Panc1 (cell line): ENCODE results near the gene DEDD. TPM values are rescaled to one million over a fixed set of nuclear protein-coding genes. Genes with fewer than 3 reads are reported as not detected.

Experiments used
- ATAC-seq: fragments of 200-7000 bp; cut with Tn5 transposase; 2 replicates; pipeline ENCODE4 v1.9.1; 2020; ENCODE audit warnings: mild to moderate bottlenecking, moderate library complexity
- BruUV-seq: library from RNA; stranded (reverse); fragments of 400-500 nt; replicated peaks from 2 replicates; lab custom pipeline; 2021; lab: Mats Ljungman, UMichigan
- CTCF ChIA-PET: fragments of 300-600 bp; sonication (Branson Sonifier 250); formaldehyde crosslinking; loops from one replicate; lab custom pipeline; 2022; ENCODE audit warnings: antibody characterized with exemption; lab: Charles Lee
- POLR2A ChIA-PET: fragments of 300-600 bp; sonication (Branson Sonifier 250); formaldehyde crosslinking; loops from one replicate; lab custom pipeline; 2022; ENCODE audit warnings: antibody characterized with exemption; lab: Charles Lee
- DNase-seq: peaks from one replicate; pipeline ENCODE4 v3.0.0-alpha.2; 2010; ENCODE audit warnings: low read depth, low spot score
- H3K27ac ChIP-seq: 2 replicates; pipeline ENCODE4 v1.5.1; 2011; ENCODE audit warnings: mild to moderate bottlenecking, low read length, inconsistent platforms
- H3K27me3 ChIP-seq: fragments of 200-500 bp; sonication (Bioruptor generic); 2 replicates; pipeline ENCODE4 v1.6.0; 2014; ENCODE audit warnings: low read length, inconsistent platforms; ENCODE audit not compliant: control insufficient read depth, insufficient read depth
- H3K36me3 ChIP-seq: fragments of 200-500 bp; sonication (Bioruptor generic); 2 replicates; pipeline ENCODE4 v1.5.1; 2014; ENCODE audit warnings: inconsistent platforms, mild to moderate bottlenecking, low read length, moderate library complexity; ENCODE audit not compliant: control insufficient read depth, insufficient read depth
- H3K4me1 ChIP-seq: 2 replicates; pipeline ENCODE4 v1.5.1; 2011; ENCODE audit warnings: inconsistent platforms, mild to moderate bottlenecking, low read length, moderate library complexity; ENCODE audit not compliant: control insufficient read depth, insufficient read depth
- H3K4me3 ChIP-seq, 2 experiments: 2 replicates each; pipeline ENCODE4 v1.5.1; 2011 to 2012; ENCODE audit warnings: low read depth in 2 of 2, low read length in 2 of 2, mild to moderate bottlenecking in 2 of 2, inconsistent platforms in 1 of 2, moderate library complexity in 1 of 2
- H3K9me3 ChIP-seq: fragments of 200-500 bp; sonication (Bioruptor generic); 2 replicates; pipeline ENCODE4 v1.5.1; 2014; ENCODE audit warnings: low read depth, mild to moderate bottlenecking, inconsistent platforms, low read length, moderate library complexity; ENCODE audit not compliant: control insufficient read depth, insufficient read depth
- CTCF ChIP-seq: fragments of 450-650 bp; IDR thresholded peaks from 2 replicates; pipeline ENCODE4 v1.5.1; 2017; ENCODE audit warnings: mild to moderate bottlenecking
- POLR2AphosphoS5 ChIP-seq: IDR thresholded peaks from 2 replicates; pipeline ENCODE4 v1.6.1; 2012; ENCODE audit warnings: mild to moderate bottlenecking, low read depth, low read length, moderate library complexity
- REST ChIP-seq, 2 experiments: IDR thresholded peaks; 2 replicates each; pipeline ENCODE4 v1.6.1; 2011 to 2012; ENCODE audit warnings: low read depth in 2 of 2, control low read depth in 1 of 2, low read length in 1 of 2, mild to moderate bottlenecking in 1 of 2, moderate library complexity in 1 of 2; ENCODE audit not compliant: insufficient read depth in 1 of 2
- SIN3A ChIP-seq: IDR thresholded peaks from 2 replicates; pipeline ENCODE4 v1.6.1; 2012; ENCODE audit warnings: low read depth, mild to moderate bottlenecking, low read length, moderate library complexity, borderline replicate concordance; ENCODE audit not compliant: insufficient read depth
- TCF7L2 ChIP-seq: IDR thresholded peaks from 2 replicates; pipeline ENCODE4 v1.6.1; 2011; ENCODE audit warnings: mild to moderate bottlenecking, low read depth, low read length, inconsistent platforms
- in situ Hi-C: cut with HindIII; loops from 2 replicates; pipeline ENCODE4 v1.10.0; 2016; ENCODE audit warnings: low sequenced_read_pairs, low pct_unique_long_range_greater_than_20kb
- intact Hi-C: fragments of 100-400 bp; cut with micrococcal nuclease; formaldehyde crosslinking; loops from one replicate; pipeline ENCODE4 v1.10.0; 2022; ENCODE audit not compliant: unreplicated experiment
- total RNA-seq: library from RNA; stranded (reverse); gene quantifications from one replicate; pipeline ENCODE4 v1.2.1, GENCODE V29; 2021; ENCODE audit not compliant: unreplicated experiment

The DEDD gene
- total RNA-seq, 1 experiment from 2014 or later, result 42.5 TPM

- H3K27ac ChIP-seq, result peak within 1 kb of the TSS; percentile 89
- TF ChIP-seq CTCF, result peak; percentile 79
- TF ChIP-seq REST (IDR thresholded peaks at IDR 0.05; ENCODE audit: insufficient read depth in 1 of 2, low read depth in 2 of 2, low read length in 1 of 2), result no peak
- peak; percentile 83 for TF ChIP-seq POLR2AphosphoS5
- TF ChIP-seq SIN3A, result no peak; the same call in none of the 2 replicates
- TF ChIP-seq TCF7L2, result peak; percentile 91
- peaks cover 4% of the 10 kb centered on the region; the same call in 1 of the 2 replicates for H3K36me3 ChIP-seq
- H3K9me3 ChIP-seq, result no peaks in the 10 kb centered on the region
- DNase-seq (peak; percentile 94), ATAC-seq (peak; percentile 96)
- CTCF ChIA-PET, result interaction anchor here (0.5 to 1.0 kb wide), 5 partner anchors 11 to 251 kb away, joined by 3 to 7 read pairs (median 4); partner anchors contain the start of gene B4GALT3
- BruUV-seq, result no TSS peak
- intact Hi-C loops (no loop called here), in situ Hi-C loops (no loop called here)
- H3K4me3 ChIP-seq, result peak within 1 kb of the TSS; percentile 83 to 88
- H3K4me1 ChIP-seq, result peaks cover 18% of the 10 kb centered on the region
- POLR2A ChIA-PET, result interaction anchor here (0.6 to 1.4 kb wide), 4 partner anchors 13 to 147 kb away, joined by 3 to 5 read pairs (median 3); partner anchors contain the start of genes DEDD, F11R and UFC1
- no peaks in the 10 kb centered on the region for H3K27me3 ChIP-seq
Measured at GRCh38 chr1:161165742-161166668, 33.5 kb upstream of the DEDD start, which contains the start of gene PPOX. Gene PPOX, plus strand, starts transcription at chr1:161166426. Its CDS starts 422 bp downstream, at chr1:161166848.

- no peaks in the 10 kb centered on the region for H3K27me3 ChIP-seq
- H3K36me3 ChIP-seq, result peaks cover 4% of the 10 kb centered on the region; the same call in 1 of the 2 replicates
- no peak for ATAC-seq
- peak overlapping the region; percentile 83 to 88 for H3K4me3 ChIP-seq
- TF ChIP-seq TCF7L2 (no peak), CTCF (no peak), REST (IDR thresholded peaks at IDR 0.05; ENCODE audit: insufficient read depth in 1 of 2, low read depth in 2 of 2, low read length in 1 of 2) (no peak), SIN3A (no peak), POLR2AphosphoS5 (no peak)
- peak overlapping the region; percentile 74; the same call in 1 of the 2 replicates for H3K27ac ChIP-seq
- POLR2A ChIA-PET, result interaction anchor here (0.6 to 0.9 kb wide), 2 partner anchors 33 to 146 kb away, joined by 3 read pairs; partner anchors contain the start of gene DEDD
- intact Hi-C loops, result no loop called here
- in situ Hi-C loops, result no loop called here
- CTCF ChIA-PET, result interaction anchor here (0.5 to 1.0 kb wide), 4 partner anchors 12 to 252 kb away, joined by 3 to 7 read pairs (median 4); partner anchors contain the start of gene B4GALT3
- H3K9me3 ChIP-seq, result no peaks in the 10 kb centered on the region
- no peak for DNase-seq
- no TSS peak for BruUV-seq
- peaks cover 20% of the 10 kb centered on the region for H3K4me1 ChIP-seq
Measured at GRCh38 chr1:161164901-161165610, 32.6 kb upstream of the DEDD start.
